GM12891 (cell line): Measurements from ENCODE around the gene ORMDL3.

ENCODE experiments used
- POLR2A ChIP-seq: IDR thresholded peaks from 2 replicates; pipeline ENCODE4 v1.6.1; 2011; ENCODE audit warnings: low read depth, low read length, control low read depth
- POLR2AphosphoS5 ChIP-seq: IDR thresholded peaks from 2 replicates; pipeline ENCODE4 v1.6.1; 2011; ENCODE audit warnings: low read depth, low read length, control low read depth
- POU2F2 ChIP-seq: IDR thresholded peaks from 2 replicates; pipeline ENCODE4 v1.6.1; 2011; ENCODE audit warnings: low read depth, mild to moderate bottlenecking, control low read depth, low read length, moderate library complexity
- SPI1 ChIP-seq: IDR thresholded peaks from 2 replicates; pipeline ENCODE4 v1.6.1; 2011; ENCODE audit warnings: low read depth, low read length, control low read depth
- TAF1 ChIP-seq: IDR thresholded peaks from 2 replicates; pipeline ENCODE4 v1.6.1; 2011; ENCODE audit warnings: low read depth, low read length, control low read depth

DNA sequence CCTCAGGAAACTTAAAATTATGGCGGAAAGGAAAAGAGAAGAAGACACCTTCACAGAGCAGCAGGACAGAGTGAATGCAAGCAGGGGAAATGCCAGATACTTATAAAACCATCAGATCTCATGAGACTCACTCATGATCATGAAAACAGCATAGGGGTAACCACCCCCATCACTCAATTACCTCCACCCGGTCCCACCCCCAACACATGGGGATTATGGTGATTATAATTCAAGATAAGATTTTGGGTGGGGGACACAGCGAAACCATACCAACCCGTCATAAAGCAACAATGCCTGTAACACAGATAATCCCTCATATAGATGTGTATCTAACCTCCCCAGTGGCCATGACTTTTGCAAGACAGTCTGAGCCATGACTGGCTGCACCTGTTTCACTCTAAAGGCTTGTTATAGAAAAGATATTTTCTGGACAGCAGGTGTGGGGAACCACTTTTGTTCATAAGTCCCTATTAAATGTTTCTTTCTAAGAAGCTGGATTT lies 28.4 kb upstream of the ORMDL3 start:
- TF ChIP-seq SPI1 (no peak), POLR2AphosphoS5 (no peak), TAF1 (no peak), POLR2A (no peak), POU2F2 (no peak)
